GM12874 (cell line): Measurements from ENCODE around the gene SCN2B.

Experiments
- TF ChIP-seq, protein P1 (sequence below): IDR thresholded peaks from 2 replicates; pipeline ENCODE4 v1.5.1; 2011; ENCODE audit warnings: low read depth, mild to moderate bottlenecking, control low read depth, low read length, moderate library complexity; ENCODE audit not compliant: insufficient read depth

SCN2B gene

DNA sequence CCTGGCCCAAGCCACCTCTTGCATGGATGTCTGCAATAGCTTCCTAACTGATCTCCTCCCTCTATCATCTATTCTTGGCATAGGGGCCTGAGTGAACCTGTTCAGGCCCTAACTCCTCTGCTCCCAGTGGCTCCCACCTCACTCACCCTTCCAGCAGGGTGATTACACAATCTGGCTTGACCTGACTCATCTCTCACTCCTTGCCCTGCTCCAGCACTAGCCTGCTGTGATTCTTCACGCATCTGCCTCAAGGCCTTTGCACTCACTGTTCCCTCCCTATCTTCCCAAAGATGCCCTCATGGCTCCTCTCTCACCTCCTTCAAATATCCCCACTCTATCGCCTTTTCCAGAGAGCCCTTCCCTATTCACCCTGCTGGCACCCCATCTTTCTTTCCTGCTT is 34.4 kb downstream of the SCN2B start:
- TF ChIP-seq, protein P1, sequence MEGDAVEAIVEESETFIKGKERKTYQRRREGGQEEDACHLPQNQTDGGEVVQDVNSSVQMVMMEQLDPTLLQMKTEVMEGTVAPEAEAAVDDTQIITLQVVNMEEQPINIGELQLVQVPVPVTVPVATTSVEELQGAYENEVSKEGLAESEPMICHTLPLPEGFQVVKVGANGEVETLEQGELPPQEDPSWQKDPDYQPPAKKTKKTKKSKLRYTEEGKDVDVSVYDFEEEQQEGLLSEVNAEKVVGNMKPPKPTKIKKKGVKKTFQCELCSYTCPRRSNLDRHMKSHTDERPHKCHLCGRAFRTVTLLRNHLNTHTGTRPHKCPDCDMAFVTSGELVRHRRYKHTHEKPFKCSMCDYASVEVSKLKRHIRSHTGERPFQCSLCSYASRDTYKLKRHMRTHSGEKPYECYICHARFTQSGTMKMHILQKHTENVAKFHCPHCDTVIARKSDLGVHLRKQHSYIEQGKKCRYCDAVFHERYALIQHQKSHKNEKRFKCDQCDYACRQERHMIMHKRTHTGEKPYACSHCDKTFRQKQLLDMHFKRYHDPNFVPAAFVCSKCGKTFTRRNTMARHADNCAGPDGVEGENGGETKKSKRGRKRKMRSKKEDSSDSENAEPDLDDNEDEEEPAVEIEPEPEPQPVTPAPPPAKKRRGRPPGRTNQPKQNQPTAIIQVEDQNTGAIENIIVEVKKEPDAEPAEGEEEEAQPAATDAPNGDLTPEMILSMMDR: no peak

DNA sequence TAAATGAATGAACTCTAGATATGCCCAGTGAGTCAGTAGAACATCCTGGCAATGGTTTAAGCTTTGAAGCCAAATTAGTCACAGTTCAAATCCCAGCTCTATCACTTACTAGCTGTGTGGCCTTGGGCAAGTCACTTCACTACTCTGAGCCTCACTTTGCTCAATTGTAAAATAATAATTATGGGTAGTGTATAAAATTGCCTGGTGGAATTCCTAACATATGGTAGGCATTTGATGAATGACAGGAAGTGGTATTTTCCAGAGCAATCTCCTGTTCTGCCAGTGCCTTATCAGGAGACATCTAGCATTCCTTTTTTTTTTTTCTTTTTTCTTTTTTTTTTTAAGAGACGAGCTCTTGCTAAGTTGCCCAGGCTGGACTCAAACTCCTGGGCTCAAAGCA is 36.9 kb downstream of the SCN2B start:
- TF ChIP-seq, protein P1: no peak

DNA sequence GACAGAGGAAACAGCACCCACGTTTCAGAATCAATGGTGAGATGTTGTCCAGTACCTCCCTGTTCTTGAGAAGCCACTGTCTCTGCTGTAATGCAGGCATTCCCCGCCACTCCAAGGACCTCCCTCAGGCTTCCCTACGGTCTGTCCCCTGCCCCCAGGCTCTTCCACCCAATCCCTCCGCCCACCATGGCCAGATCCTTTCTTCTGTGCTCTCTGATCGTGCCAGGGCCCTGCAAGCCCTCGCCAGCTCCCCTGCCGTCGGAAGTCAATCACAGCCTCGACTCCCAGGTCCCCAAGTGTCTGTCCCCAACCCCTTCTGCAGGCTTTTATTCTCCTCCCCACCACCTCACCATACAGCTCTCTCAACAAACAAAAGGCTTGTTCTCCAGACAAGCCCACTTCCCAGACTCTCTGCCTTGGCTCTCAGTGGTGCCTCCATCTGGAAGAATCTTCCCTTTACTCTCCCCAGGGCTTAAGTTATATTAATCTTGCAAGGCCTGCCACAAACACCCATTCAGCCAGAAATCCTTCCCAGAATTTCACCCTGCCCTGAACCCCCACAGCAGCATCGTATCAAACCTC is 37.5 kb downstream of the SCN2B start:
- TF ChIP-seq, protein P1: no peak

DNA sequence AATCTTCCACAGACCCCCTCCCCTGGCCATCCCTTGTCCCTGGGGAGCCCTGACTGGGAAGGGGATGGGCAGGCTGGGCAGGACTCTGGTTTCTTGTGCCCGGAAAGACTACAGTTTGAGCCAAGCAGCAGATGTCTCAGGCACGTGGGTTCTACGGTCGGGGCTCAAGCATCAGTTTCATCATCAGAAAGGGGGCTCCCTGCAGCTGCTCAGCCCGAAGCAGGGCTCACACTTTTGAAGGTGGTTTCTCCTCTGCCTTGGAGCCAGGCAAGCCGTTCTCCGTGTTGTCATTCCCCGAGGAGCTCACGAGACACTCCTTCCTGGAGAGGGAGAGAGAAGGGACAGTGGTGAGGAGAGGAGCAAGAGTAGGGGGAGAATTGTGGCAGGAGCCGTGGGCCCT is 39.6 kb downstream of the SCN2B start:
- TF ChIP-seq, protein P1: no peak

DNA sequence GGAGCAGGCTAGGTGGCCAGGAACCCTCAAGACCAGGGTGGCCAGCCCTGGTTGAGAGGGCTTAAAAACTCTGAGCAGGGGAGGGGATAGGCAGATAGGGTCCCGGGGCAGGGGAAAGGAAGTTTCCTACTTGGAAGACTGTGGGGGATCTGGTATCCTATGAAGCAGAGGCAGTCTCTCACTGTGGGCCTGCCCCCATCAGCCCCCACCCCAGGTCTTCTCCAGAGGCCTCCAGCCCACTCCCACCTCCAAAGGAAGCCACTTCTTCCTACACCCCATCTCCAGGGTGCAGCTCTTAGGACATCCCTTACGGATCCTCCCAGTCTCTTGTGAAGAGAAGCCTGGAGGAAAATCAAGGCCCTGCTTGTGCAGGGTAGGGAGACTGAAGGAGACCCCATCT is 40.1 kb downstream of the SCN2B start:
- TF ChIP-seq, protein P1: no peak

DNA sequence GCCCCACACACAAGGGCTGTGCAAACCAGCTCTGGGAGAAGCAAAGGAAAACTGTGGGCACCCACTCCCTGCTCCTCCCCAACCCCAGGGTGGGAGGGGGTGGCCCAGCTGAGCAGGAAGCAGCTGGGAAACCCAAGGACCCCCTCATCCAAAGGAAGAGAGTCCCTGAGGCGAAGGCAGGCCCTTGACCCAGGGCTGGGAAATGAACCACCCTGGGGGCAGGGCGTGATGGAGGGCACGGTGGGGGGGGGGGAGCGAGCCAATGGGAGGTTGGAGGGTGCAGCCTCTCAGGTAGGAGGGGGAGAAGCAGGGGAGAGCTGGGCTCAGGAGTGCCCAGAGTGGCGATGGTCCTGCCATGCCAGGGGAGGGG is 40.7 kb downstream of the SCN2B start:
- TF ChIP-seq, protein P1: no peak

DNA sequence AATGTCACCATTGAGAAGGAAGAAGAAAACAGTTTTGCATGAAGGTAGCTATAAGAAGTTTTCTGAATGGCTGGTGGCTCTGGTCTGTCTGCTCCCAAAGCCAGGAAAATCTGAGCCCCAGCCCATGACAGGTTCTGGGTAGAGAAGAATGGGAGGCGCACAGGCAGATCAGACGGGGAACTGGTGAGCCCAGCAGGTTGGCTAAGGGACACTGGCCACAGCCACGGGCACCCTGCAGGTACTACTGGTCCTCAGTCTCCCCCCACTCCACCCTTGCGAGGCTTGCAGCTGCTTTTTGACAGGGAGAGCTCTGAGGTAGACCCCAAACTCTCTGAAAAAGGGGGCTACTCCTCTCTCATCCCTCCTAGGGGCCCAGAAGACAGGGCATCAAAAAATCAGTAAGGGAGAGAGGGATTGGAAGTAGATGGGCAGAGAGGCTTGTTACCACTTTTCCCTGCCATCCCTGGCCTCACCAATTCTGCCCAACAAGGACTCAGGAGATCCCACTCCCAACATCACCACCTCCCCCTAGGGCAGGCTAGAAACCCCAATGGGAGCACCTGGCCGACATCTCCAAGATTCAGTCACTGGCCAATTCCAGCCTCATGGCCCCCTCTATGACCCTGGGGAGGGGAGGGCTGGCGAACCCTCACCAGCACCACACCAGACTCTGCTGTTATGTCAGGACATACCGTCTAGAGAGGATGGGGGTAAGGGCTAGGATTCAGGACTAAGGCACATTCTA is 41.2 kb downstream of the SCN2B start:
- TF ChIP-seq, protein P1: no peak
